ENCODE results near the gene NPC1.

The NPC1 gene

DNA sequence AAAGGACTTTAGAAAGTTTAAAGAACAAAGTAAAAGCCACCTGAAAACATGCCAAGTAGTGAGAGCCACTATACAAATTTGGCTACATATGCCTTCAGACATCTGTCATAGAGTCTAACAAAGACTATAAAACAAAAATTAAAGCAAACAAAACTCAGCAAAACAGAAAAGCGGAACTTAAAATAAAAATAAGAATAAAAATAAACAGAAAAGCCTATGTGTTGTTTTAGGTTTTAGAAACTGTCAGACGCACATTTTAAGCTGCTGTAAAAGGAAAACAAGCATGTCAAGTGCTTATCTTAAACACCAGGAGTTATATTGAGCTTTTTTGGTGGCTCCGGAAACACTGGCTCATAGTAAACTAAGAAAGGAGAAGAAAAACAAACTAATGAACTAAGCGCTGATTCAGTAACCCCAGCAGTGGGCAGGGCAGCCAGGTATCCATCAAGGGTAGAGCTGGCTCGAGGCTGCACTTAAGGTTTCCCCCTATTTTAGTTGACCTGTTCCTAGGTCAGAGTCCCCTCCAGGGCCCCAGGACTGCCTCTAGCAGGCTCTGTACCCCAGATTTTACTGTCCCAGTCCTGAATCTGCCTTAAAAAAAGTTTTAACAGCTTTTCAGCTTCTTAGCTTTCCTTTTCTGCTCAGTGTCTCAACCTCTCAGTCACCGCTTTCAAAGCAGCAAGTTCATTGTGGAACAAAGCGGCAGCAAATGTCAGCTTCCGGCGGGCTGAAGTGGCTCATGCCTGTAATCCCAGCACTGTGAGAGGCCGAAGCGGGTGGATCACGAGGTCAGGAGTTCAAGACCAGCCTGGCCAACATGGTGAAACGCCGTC is 98.4 kb downstream of the NPC1 start:
- DNase-seq (ENCODE audit: low read depth) = peak; percentile 16

DNA sequence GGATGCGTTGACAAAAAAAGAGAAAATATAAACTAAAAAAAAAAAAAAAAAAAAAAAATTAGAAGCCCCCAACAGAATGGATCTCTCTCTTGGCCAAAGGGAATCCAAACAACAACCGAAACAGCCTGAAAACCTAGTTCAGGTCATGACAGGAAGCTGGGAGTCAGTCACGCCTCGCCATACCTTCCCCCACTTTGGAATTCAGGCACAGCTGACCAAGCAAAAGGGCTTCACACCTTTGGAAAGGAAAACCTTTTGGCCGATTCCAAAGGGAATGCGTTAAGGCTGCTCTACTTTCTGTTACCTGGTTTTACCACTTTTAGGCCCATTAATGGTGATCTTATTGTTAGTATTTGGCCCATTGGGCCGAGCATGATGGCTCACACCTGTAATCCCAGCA is 100.9 kb downstream of the NPC1 start:
- DNase-seq (ENCODE audit: low read depth) = no peak

DNA sequence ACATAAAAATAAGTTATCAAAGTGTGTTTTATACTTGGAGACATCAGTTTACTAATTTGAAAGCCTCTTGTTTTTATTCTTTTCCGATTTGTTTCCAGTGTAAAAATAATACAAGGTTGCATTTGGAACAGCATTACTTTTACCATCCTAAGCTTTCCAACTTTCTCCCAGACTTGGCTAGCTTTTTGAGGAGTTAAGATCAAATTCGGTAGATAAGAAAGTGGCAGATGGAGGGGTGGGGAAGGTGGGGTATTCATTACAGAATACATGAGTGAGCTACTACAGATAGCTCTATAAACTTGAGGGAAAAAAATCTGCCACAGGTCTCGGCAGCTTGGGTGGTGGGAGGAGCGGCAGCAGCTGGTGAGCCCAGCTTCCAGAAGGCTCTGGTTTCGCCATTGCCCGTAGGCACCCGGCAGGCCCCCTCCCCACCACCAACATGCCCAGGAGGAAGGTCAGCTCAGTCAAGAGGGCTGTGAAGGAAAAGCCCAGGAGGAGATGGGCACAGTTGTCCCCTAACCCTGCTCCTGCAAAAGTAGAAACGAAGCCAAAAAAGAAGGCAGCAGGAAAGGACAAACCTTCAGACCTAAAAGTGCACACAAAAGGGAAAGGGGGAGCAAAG is 101.6 kb downstream of the NPC1 start:
- DNase-seq (ENCODE audit: low read depth) = no peak
